GM23338 (cell line): ENCODE data around the gene CHD8. TPM values are rescaled to one million over a fixed set of nuclear protein-coding genes. Genes with fewer than 3 reads are reported as not detected.

Experiments
- CTCF ChIP-seq, 2 experiments: fragments of 200-600 bp in 1 of 2; sonication (generic) in 1 of 2; conservative IDR thresholded peaks; 2 replicates each; pipeline versions ENCODE4 v1.5.1 to v1.6.1; 2016 to 2017; ENCODE audit warnings: antibody characterized with exemption in 2 of 2, low read depth in 2 of 2, mild to moderate bottlenecking in 2 of 2, moderate library complexity in 1 of 2
- ETS1 ChIP-seq: IDR thresholded peaks from 2 replicates; pipeline ENCODE4 v1.6.1; 2016; ENCODE audit warnings: antibody characterized with exemption
- EZH2 ChIP-seq: fragments of 200-600 bp; sonication (generic); IDR thresholded peaks from one replicate; pipeline ENCODE4 v1.8.0; 2017; ENCODE audit warnings: antibody characterized with exemption, mild to moderate bottlenecking, low read depth; ENCODE audit not compliant: unreplicated experiment
- JUNB ChIP-seq: IDR thresholded peaks from one replicate; pipeline ENCODE4 v1.6.1; 2016; ENCODE audit warnings: antibody characterized with exemption; ENCODE audit not compliant: unreplicated experiment
- NANOG ChIP-seq: IDR thresholded peaks from 2 replicates; pipeline ENCODE4 v1.6.1; 2016; ENCODE audit warnings: antibody characterized with exemption, borderline replicate concordance
- POLR2AphosphoS5 ChIP-seq: IDR thresholded peaks from 2 replicates; pipeline ENCODE4 v1.6.1; 2016; ENCODE audit warnings: antibody characterized with exemption, low read depth
- ZNF114 ChIP-seq: fragments of 250-450 bp; sonication (Bioruptor Pico); IDR thresholded peaks from 2 replicates; pipeline ENCODE4 v1.5.0; 2020; ENCODE audit warnings: mild to moderate bottlenecking, moderate library complexity
- ZNF462 ChIP-seq: fragments of 250-450 bp; sonication (Bioruptor Pico); IDR thresholded peaks from 2 replicates; pipeline ENCODE4 v1.5.0; 2020; ENCODE audit warnings: mild to moderate bottlenecking, moderate library complexity
- polyA plus RNA-seq: library from polyadenylated mRNA; unstranded; fragments of >200 nt; fragmentation: Nextera tagmentation; extraction: Ambion mirVana; gene quantifications from 2 replicates; pipeline ENCODE4 v1.2.1, GENCODE V29; 2016
- total RNA-seq: library from RNA; depleted of rRNA; stranded (reverse); fragments of >200 nt; shearing (Covaris generic); gene quantifications from 2 replicates; pipeline ENCODE4 v1.2.3, GENCODE V29; 2014

The CHD8 gene
- total and polyA plus RNA-seq, 2 experiments from 2014 or later, result 96.2 to 129 TPM

GRCh38 chr14:21379338-21379737 lies 76.6 kb downstream of the CHD8 start (continued):
- TF ChIP-seq CTCF (conservative IDR thresholded peaks at IDR 0.05; ENCODE audit: low read depth in 2 of 2) (no peak), ZNF462 (no peak), EZH2 (no peak), NANOG (no peak), POLR2AphosphoS5 (no peak), JUNB (no peak), ZNF114 (CRISPR knock-in tag) (no peak), ETS1 (no peak)
